Activated CD8-positive, alpha-beta memory T cell treated with anti-CD3 and anti-CD28 coated beads for 4 hours (primary cell): ENCODE data around the gene RASL10B.
A peak's percentile ranks its signal among the peaks of the same experiment; 100 is the strongest.
"Not testable (repeated sequence)": the region's sequence is repeated elsewhere in the genome, so short reads cannot be mapped to it uniquely, and the experiment has no call there.

Source experiments
- DNase-seq, 2 donors: peaks; one replicate each; pipeline ENCODE4 v3.0.0-alpha.2; 2020; ENCODE audit warnings: low read depth in 2 of 2

Gene RASL10B

DNA sequence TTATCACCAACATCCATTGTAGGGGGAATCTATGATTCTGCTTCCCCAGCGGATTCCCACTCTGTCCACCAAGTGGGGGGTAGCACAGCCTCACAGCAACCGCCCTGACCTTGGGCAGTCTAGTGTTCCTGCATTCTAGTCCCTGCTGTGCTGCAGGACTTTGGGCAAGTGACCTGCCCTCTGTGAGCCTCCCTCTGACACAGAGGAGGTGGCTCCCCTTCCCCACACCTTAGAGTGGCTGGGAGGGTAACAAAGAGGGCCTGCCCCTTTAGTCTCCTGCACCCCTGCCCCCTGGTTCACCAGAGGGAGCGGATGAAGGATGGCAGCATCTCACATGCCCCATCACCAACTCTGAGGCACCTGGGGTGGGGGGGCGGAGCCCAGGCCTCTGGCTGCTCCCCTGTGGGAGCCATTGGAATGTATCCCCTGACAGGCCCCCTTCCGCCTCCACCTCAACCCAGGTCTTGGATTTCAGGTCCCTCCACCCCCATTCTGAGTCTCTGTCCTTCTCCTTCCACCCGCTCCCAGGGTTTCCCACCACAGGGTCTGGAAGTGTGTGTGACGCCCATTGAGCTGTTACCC lies 11.5 kb downstream of the RASL10B start:
- DNase-seq: no peak

GRCh38 chr17:35743626-35744328 lies 12.3 kb downstream of the RASL10B start:
- DNase-seq: no peak

DNA sequence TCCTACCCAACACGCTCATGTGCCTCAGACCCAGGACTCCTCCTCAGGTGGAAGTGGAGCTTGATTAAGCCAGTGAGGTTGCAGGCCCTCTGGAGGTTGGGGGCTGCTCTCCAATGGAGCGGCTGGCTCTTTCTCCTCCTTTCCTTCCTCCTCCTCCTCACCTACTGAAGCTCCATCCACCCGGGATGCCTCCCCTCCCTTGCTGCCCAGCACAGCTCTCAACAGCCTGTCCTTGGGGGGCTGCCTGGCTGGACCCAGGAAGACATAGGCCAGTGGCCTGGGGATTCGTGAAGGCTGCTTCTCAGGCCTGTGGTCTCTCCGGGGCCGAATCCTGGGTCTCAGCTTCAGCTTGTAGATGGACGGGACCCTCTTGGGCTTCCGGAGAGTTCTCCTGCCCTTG lies 13.4 kb downstream of the RASL10B start:
- DNase-seq: no peak

DNA sequence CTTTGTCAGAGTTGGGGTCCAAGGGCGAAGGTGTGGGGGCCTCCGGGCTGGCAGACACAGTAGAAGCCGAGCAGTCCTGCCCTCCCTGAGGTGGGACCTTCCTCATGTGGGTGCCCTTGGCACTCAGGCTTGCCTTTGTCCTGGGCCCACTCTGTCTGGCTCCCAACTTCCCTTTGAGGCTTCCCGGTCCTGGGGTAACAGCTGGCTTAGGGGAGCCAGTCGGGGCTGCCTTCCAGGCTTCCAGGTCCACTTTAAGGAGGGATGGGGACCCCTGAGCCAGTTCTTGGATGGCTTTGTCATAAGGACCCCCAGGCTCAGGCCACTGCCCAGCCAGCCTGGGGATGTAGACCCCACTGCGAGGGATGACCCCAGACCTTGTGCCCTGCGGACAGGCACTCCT lies 13.8 kb downstream of the RASL10B start:
- no peak for DNase-seq

DNA sequence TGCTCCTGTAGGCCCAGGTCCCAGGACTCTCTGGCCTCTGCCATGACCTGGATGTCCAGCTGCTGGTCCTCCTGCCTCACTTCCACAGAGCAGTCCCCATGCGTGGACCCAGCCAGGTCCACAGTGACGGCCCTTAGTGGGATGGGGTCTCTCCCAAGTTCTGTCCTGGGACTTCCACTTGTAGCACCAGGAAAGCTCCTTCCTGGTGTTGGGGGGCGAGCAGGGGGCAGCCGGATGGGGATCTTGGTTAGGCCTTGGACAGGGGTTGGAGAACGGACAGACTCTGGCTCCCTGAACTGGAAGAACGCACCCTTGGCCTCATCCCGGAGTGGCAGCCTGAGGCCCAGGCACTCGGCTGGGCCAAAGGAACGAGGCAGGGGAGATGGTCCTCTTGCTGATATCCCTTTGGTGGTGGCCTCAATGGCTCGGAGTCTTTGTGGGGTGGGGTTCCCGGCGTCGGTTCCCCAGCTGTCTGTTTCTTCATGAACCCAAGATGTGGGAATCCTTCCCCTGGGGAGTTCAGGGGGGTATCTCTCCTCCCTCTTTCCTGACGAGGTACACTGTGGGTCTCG lies 14.4 kb downstream of the RASL10B start:
- no peak for DNase-seq

- DNase-seq: peak; percentile 58 to 62
Observed at GRCh38 chr17:35747540-35748017, 16.1 kb downstream of the RASL10B start.

DNA sequence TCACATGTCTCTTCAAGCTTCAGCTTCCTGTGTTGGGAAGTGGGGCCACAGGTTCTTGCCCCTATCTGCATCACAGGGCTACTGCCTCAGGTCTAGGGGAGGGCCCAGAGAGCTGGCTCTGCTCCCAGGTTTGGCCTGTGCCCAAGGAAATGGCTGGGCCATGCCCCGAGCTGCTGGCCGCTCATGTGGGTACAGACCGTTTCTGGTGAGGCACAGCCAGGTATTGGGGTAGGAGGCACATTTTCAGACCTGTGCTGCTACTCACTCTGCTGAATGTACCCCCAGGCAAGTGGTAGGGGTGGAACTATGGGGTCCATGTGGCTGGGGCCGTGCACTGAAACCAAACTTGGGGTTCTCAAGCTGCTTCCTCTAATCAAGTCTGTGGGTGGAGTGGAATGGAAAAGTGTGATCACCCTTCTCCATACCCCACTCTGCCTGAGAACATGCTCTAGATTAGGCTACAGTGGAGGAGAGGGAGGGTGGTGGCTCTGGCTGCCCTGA lies 17.0 kb downstream of the RASL10B start:
- no peak for DNase-seq

GRCh38 chr17:35748979-35749378 lies 17.5 kb downstream of the RASL10B start:
- no peak for DNase-seq

DNA sequence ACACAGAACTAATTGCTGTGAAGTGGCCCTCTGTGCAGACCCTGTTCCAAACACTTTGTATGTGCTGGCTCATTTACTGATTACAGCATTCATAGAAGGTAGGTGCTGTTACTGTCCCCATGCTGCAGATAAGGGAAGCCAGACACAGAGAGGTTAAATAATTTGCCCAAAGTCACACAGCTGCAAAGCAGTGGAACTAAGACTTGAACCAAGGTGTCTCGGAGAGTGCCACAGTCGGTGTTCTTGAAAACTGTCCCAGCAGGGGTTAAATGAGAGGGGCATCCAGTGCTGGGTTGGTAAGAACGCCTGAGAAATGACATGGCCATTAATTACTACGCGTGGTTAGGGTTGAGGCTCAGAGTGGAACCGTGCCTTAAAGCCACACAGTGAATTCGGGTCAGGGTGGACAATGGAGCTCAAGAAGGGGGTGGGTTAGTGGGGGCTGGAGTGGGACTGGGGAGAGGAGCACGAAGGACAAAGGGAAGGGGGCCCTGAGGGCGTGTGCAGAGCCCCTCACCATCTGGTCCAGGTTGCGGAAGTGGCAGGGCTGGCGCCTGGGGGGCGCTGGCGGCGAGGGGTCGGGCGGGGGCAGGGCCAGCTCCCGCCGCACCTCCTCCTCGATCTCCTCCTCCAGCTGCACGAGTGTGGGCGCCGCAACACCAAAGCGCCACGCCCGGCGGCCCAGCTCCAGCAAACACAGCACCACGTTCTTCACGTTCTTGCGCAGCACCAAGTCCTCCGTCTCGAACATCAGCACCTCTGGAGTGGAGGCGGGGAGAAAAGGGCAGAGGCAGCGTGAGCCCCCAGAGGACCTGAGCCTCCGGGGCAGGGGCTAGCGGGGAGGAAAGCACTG lies 18.3 kb downstream of the RASL10B start:
- DNase-seq: no peak

DNA sequence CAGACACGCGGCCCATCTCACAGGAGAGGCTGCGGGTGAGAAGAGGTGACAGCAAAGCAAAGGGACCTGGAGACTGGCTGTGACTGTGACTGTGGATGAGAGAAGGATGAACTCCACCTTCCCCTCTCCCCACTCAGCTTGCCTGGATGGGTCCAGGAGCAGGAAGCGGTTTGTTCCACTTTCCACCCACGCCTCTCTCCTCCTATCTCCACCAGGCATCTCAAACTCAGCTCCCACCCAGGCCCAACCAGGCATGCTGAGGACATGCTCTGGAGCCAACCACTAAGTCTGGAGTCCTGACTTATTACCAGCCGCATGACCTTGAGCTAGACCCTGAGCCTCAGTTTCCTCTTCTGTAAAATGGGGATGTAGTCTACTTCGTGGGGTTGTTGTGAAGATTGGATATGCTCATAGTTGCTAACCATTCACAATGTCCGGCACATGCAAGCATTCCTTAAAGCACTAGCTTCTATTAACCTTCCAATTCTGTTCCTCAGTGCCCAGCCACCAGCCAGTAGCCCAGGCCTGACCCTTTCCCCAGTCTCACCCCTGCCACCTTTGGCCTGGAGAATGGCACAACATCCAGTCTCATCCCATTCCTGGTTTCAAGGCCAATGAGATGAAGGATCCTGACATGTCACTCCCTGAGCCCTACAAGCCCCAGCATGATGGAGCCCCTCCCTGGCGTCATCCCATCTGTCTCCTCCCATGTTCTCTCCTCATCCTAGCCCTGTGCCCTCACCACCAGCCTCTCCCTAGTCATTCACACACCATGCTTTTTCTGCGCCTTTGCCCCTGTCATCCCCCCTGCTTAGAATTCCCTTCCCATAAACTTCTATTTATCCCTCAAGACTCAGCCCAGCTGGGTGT lies 19.3 kb downstream of the RASL10B start:
- no peak for DNase-seq

- not testable (repeated sequence) for DNase-seq
Observed at GRCh38 chr17:35751541-35751940, 20.1 kb downstream of the RASL10B start.

GRCh38 chr17:35752471-35752870 lies 21.0 kb downstream of the RASL10B start:
- DNase-seq: no peak

DNA sequence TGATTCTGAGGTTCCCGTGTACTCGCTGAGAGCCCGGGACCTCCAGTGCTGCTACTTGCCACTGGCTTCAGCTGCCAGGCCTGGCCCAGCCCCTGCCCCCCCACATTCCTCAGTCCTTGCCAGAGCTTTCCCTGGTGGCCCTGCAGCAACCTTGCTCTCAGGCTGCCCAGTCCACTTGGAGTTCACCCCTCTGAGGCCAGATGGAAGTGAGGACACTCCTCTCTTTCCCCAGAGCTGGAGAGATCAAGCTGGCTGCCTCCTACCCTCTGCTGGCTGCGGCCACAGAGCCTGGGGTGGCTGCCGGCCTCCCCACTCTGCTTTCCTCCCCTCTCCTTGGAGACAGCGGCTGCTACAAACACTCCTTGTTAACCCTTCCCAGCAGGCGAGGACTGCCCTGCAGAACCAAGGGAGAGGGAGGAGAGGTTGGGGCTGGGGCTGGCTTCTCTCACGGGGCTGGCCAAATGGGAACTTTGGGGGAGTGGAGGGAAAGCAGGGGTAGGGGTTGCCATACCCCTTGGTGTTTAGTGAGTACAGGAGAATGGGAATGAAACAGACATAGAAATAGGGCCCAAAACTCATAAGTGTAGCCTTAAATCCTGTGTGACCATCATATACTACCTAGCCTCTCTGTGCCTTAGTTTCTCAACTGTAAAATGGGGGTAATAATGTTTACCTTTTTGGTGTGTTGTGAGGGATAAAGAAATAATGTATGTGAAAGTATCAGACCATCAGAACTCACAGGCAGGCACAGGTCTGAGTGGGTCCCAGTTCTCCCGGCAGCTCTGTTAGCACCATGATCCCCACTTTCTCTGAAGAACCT lies 21.7 kb downstream of the RASL10B start, which contains the start of gene GAS2L2:
GAS2L2 (minus strand) TSS at position 295 of the 820 bp plus-strand sequence. CDS start 389 bp downstream, outside the sequence.
- no peak for DNase-seq

DNA sequence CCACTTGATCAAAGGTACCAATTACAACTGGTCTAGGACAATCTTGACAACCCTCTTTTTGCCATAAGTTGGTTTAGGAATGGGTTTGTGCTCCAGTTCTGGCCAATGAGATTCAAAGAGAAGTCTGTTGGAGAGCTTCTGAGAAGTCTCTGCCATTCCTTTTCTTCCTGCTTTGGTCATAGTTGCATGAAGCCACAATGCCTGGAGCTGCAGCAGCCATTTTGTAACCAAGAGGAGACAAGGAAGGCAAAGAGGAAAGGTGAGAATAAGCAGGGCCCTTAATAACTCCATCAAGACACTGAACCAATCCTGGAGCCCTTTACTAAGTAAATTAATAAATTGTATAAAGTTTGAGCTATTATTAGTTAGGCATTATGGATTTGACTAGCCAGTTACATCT lies 25.8 kb downstream of the RASL10B start:
- DNase-seq: no peak

DNA sequence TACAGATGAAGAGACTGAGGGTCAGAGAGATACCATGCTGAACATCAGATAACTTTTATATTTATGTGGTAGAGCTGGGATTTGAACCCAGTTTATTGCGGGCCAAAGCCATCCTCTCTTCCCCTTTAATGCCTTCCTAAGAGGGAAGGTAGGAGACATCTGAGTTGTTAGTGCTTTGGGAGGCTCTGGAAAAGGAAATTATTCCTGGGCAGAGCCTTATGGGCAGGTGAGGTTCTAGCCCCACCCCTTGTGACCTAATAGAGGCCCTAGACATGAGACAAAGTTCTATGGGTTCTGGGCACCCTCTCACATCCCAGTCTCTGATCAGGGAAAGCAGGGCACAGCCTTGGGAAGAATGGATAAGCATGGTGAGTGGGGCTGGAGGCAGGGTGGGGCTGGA lies 29.1 kb downstream of the RASL10B start, which contains the start of gene C17orf50:
C17orf50 (plus strand) TSS at position 301 of the 400 bp plus-strand sequence; CDS start at position 356, 55 bp downstream.
- no peak for DNase-seq

DNA sequence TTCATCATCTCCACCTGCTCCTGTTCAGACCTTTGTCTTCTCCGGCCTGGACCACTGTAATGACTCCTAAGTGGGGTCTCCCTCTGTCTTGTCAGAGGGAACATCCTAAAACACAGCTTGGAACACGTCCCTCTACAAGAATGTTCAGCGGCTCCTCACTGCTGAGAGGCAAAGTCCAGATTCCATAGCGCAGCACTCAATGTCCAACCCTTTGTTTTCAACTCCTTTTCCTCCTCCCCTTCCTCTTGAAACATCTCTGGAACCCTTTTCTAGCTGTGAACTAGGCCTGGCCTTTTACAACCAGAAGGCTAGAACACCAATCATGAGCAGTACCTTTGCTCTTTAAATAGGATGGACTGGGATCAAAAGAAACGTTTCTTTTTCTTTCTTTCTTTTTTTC lies 30.2 kb downstream of the RASL10B start:
- no peak for DNase-seq

- DNase-seq: no peak
Observed at GRCh38 chr17:35763767-35764122, 32.3 kb downstream of the RASL10B start.

- DNase-seq: peak; percentile 67 to 71
Observed at GRCh38 chr17:35764123-35764991, 32.9 kb downstream of the RASL10B start.
